IPS DF 4.7 (cell line): ENCODE results near the gene RAP2B.
"Not testable (repeated sequence)": the region's sequence is repeated elsewhere in the genome, so short reads cannot be mapped to it uniquely, and the experiment has no call there.

Source experiments
- DNase-seq: peaks from one replicate; pipeline ENCODE4 v3.0.0-alpha.2; 2013; ENCODE audit warnings: low spot score; ENCODE audit errors: extremely low read depth

The RAP2B gene

GRCh38 chr3:153161714-153162512 lies at the start of gene RAP2B:
Gene RAP2B, plus strand, starts transcription at chr3:153162226. Its CDS starts 468 bp downstream, at chr3:153162694.
- no peak for DNase-seq

- DNase-seq: no peak
Measured at GRCh38 chr3:153113541-153113940, 48.5 kb upstream of the RAP2B start.

DNA sequence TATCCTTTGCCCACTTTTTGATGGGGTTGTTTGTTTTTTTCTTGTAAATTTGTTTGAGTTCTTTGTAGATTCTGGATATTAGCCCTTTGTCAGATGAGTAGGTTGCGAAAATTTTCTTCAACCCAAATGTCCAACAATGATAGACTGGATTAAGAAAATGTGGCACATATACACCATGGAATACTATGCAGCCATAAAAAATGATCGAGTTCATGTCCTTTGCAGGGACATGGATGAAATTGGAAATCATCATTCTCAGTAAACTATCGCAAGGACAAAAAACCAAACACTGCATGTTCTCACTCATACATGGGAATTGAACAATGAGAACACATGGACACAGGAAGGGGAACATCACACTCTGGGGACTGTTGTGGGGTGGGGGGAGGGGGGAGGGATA lies 47.8 kb upstream of the RAP2B start:
- not testable (repeated sequence) for DNase-seq

DNA sequence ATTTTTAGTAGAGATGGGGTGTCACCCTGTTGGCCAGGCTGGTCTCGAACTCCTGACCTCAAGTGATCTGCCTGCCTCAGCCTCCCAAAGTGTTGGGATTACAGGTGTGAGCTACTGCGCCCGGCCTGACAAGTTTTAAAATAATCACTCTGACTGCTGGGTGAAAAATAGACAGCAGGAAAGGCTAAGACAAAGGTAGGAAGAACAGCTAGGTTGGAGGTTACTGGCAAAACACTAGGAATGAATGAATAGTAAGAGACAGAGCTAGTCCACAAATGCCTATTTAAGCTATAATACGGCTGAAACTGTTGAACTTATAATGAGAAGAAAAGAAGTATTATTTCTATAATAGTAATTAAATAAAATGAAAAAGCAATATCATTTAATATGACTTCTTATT lies 46.7 kb upstream of the RAP2B start:
- DNase-seq: no peak

- DNase-seq: no peak
Measured at GRCh38 chr3:153127788-153128187, 34.2 kb upstream of the RAP2B start.

DNA sequence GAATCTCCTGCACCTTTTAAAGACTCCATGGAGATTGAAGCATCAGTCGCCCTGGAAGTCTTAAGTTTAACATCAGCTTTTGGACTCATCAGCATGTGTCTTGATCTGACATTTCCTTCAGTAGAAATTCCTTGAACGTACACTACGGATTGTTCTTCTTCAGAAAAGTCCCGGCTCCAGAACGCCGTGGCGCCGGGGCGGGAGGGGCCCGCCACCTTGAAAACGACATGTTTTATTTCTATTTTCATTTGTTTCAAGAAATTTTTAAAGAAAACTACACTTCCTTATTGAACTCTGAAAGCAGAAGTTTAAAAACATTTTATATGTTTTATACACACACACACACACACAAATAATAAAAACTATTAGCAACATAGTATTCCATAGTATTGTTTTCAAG lies 32.6 kb upstream of the RAP2B start:
- DNase-seq: no peak

DNA sequence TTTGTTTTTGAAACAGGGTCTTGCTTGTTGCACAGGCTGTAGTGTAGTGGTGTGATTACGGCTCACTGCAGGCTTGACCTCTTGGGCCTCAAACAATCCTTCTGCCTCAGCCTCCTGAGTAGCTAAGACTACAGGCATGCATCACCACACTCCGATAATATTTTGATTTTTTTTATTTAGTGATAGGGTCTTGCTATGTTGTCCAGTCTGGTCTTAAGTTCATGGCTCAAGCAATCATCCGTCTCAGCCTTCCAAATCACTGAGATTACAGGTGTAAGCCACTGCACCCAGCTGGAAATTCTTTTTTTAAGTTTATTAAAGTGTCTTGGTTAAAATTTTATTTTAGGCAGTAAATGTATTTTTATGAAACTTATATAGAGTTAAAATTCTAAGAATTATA lies 32.2 kb upstream of the RAP2B start:
- DNase-seq: no peak

GRCh38 chr3:153130312-153130977 lies 31.6 kb upstream of the RAP2B start:
- no peak for DNase-seq

GRCh38 chr3:153137626-153138025 lies 24.4 kb upstream of the RAP2B start:
- DNase-seq: no peak

DNA sequence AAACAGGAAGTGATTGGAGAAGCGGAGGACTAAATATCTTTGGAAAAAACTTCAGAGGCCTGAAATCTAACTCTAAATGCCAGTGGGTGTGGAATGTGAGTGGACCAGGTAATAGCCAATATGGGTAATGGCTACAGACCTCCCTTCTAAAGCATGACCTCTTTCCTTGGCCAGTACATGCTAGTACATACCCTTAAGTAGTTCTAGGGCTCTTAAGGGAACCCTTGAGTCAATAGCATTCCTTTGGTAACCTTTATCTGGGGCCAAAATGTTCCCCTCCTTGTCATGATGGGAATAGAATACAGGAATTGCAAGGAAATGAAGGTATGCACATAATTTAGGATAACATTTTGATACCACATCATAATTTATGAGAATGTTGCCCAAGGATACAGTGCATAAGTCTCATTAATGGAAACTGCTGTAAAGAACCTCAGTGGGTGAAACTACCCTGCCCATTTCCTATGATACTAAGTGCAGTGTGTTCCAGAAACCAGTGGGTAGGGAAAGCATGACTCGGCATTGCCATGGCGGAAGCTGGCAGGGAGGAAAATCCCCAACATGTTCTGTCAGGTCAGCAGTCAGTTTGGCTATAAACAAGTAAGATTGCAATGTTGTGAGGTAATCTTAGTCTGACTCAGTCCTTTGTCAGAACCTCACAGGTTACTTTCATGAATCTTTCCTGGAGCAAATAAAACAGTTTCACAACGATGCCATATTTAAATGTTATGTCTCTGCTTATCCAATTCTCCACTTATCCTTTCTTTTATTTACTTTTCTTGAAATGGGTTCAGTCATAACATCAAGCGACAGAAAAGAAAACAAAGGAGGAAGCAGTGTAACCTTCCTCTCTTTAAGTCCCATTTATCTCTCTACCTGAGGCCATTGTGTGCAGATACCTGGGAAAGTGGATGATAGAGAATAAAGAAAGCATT lies 23.5 kb upstream of the RAP2B start:
- no peak for DNase-seq

- DNase-seq: no peak
Measured at GRCh38 chr3:153142961-153143360, 19.1 kb upstream of the RAP2B start.

DNA sequence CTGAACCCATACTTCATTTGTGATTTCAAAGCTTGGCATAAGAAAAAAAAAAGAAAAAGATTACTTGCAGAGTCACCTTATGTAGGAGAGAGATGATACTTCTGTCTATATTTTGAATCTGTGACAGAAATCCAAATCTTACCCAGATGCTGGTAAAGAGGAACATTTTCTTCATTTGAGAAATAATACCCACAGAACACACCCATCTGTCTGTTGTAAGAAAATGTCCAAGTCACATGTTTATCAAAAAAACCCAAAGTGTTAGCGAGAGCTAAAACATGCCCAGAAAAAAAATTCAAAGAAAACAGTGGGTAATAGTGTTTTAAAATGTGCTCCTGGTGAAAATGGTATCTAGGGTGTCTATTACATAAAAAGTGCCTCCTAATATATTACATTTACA lies 18.0 kb upstream of the RAP2B start:
- no peak for DNase-seq

- DNase-seq: no peak
Measured at GRCh38 chr3:153144779-153145178, 17.2 kb upstream of the RAP2B start.

- DNase-seq: no peak
Measured at GRCh38 chr3:153145454-153145853, 16.6 kb upstream of the RAP2B start.

DNA sequence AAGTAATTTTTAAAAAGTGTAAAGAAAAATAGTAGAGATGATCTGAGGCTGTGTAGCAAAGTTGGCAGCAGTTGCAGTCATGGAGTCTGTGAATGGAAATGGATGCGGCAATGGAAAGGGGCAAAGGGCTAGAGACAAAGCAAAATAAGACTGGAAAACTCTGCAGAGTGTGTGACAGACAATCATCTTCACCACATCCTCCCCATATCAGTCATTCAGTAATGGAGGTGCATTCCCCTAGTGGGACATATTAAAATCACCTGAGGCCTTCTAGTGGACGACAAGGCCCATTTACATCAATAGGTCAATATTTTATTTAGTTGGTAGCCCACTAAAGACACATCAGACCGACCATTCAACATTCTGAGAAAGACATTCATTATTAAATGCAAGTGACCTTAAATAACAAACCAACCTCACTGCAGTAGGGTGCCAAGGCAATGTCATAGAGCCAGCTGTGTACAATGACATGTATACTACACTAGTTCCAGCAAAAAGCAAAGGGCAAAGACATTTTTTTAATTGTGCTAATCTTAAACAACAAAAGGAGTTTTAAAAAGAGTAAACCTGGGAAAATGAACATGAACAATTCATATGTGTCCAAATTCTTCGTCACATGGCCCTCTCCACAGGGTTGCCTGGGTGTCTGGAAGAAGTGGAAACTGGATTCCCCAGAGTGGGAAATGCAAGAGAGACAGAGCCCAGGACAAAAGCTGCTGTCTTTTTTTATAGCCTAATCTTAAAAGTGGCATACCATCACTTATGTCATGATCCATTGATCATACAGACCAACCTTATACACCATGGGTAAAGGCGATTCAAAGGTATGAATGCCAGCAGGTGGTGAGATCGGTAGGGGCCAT lies 15.6 kb upstream of the RAP2B start:
- DNase-seq: no peak

DNA sequence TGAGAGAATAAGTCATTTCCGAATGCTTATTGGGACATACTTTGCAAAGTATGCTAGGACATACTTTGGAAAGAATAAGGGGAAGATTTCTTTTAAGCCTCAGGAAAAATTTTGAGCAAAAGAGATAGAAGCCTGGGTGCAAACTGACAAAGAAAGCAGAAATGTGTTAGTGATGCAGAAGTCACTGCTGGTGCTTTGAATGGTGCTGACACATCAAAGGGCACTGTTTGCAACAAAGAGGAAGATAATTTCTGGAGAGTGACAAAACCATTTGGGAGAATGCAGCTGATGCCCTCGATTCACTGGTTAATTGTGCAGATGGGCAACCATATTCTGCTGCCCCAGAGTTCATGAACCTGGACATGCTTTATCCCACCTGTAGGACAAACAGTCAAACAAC lies 11.0 kb upstream of the RAP2B start:
- no peak for DNase-seq

GRCh38 chr3:153155786-153156185 lies 6.2 kb upstream of the RAP2B start:
- not testable (repeated sequence) for DNase-seq

- DNase-seq: no peak
Measured at GRCh38 chr3:153158189-153158588, 3.8 kb upstream of the RAP2B start.

- no peak for DNase-seq
Measured at GRCh38 chr3:153158961-153159735, 2.9 kb upstream of the RAP2B start.

DNA sequence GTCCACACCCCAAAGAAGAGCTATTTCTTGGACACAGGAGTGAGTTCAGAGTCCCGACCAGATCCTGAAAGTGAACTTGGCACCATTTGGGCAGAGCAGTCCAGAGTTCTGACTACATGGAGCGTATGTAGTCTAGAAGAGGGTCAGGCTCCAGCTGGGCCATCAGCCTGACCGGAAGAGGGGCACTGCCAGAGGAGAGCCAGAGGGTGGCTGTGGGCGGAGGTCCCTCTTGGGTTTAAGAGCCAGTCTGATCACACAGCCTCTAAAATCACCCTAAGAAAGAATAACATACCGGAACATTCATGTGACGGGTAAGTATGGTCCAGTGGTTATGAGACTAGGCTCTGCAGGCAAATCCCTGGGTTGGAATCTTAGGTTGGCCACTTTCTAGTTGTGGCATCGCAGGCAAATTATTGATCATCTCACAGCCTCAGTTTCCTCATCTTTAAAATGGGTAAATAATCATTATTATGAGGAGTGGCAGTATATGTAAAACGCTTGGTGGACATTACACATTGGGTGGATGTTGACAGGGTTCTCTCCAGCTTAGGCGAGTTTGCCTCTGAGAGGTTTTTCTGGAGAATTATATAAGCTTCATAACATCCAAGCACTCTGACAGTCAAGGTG lies 2.1 kb upstream of the RAP2B start:
- DNase-seq: no peak
